RWPE1 (cell line): ENCODE data around the gene REXO4.

ENCODE experiments used
- CTCF ChIA-PET: fragments of 350-600 bp; sonication (Branson Sonifier 250); formaldehyde crosslinking; extraction: SDS; loops from one replicate; lab custom pipeline; 2021; lab: Yijun Ruan, JAX
- POLR2A ChIA-PET: fragments of 400-600 bp; formaldehyde crosslinking; extraction: SDS; loops from one replicate; lab custom pipeline; 2020; ENCODE audit warnings: antibody characterized with exemption; ENCODE audit not compliant: low non-redundant PET; lab: Yijun Ruan, JAX
- DNase-seq: peaks from one replicate; pipeline ENCODE4 v3.0.0; 2012; ENCODE audit warnings: low spot score
- H3K27ac ChIP-seq: fragments of 450-650 bp; 2 replicates; pipeline ENCODE4 v1.5.1; 2017
- TF ChIP-seq, protein P1 (sequence below): fragments of 450-650 bp; conservative IDR thresholded peaks from 2 replicates; pipeline ENCODE4 v1.5.1; 2017; ENCODE audit warnings: low read depth, mild to moderate bottlenecking

Gene REXO4

DNA sequence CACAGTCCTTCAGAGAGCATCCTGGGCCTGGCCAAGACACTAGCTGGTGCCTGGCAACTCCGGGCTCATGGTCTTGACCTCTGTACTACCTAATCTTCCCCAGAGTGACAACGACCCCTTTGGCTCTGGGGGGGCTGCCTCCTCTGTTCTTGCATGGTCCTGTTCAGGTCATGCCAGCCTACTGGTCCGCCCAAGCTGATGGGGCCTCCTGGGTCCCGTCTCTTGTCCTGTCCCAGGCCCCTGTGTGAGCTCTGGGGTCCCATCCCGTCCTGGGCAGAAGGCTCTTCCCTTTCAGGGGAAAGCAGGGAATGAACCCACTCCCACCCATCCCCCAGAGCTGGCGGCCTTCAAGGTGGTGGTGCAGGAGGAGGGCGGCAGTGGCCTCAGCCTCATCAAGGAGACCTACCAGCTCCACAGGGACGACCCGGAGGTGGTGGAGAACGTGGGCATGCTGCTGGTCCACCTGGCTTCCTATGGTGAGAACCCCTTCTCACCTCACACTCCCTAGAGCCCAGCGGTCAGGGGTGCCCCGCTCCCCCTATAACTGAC lies 13.3 kb downstream of the REXO4 start:
- DNase-seq, result no peak
- POLR2A ChIA-PET, result no interaction called here
- CTCF ChIA-PET, result interaction anchor here (0.7 to 2.0 kb wide), 13 partner anchors 9 to 219 kb away, joined by 3 to 11 read pairs (median 5); partner anchors contain the start of genes MED22, RPL7A, SURF1 and SURF2
- H3K27ac ChIP-seq, result no peak overlapping the region; the same call in 1 of the 2 replicates
- TF ChIP-seq, protein P1, sequence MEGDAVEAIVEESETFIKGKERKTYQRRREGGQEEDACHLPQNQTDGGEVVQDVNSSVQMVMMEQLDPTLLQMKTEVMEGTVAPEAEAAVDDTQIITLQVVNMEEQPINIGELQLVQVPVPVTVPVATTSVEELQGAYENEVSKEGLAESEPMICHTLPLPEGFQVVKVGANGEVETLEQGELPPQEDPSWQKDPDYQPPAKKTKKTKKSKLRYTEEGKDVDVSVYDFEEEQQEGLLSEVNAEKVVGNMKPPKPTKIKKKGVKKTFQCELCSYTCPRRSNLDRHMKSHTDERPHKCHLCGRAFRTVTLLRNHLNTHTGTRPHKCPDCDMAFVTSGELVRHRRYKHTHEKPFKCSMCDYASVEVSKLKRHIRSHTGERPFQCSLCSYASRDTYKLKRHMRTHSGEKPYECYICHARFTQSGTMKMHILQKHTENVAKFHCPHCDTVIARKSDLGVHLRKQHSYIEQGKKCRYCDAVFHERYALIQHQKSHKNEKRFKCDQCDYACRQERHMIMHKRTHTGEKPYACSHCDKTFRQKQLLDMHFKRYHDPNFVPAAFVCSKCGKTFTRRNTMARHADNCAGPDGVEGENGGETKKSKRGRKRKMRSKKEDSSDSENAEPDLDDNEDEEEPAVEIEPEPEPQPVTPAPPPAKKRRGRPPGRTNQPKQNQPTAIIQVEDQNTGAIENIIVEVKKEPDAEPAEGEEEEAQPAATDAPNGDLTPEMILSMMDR, result no peak

DNA sequence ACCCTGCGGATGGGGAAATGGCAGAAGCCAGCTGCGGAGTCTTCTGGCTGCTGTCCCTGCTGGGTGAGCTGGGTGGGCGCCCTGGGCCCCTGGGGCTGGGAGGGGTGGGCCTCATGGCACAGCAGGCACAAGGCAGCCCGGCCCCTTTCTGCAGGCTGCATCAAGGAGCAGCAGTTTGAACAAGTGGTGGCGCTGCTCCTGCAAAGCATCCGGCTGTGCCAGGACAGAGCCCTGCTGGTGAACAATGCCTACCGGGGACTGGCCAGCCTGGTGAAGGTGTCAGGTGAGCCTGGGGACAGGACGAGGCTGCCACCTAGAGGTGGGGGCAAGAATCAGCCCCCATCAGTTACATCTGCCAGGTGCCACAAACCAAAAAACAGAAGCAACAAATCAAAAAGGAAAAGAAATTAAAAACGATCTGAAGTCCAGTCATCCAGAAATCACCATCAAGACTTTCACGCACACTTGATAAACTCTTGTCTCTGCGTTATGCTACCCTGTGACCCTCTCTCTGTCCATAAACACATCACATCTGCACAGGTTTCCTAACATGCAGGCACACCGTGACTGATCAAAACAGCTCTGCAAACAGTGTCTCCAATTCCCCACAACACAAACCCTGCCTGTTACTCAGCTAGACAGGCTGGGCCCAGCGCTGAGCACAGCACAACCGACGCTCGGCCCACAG lies 13.9 kb downstream of the REXO4 start:
- TF ChIP-seq, protein P1, result peak; percentile 68
- ChIA-PET CTCF (interaction anchor here (0.7 to 2.0 kb wide), 12 partner anchors 10 to 218 kb away, joined by 3 to 11 read pairs (median 5); partner anchors contain the start of genes SURF1 and SURF2), POLR2A (no interaction called here)
- DNase-seq, result peak; percentile 75
- peak overlapping the region; percentile 30 for H3K27ac ChIP-seq

DNA sequence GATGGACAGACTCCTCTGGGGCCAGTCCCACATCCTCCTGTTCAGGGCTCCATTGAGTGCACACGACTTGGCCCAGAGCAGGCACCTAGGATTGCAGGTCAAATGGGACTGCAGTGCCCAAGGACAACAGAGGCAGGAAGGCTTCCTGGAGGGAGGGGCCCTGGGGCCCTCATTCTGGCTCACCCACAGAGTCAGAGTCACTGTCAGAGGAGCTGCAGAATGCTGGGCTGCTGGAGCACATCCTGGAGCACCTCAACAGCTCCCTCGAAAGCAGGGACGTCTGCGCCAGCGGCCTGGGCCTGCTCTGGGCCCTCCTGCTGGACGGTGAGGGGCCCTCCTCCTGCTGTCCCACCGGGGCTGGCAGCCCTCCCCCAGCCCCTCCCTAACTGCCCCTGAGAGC lies 15.1 kb downstream of the REXO4 start:
- H3K27ac ChIP-seq, result peak overlapping the region; percentile 30
- DNase-seq, result no peak
- POLR2A ChIA-PET, result no interaction called here
- TF ChIP-seq, protein P1, result no peak
- CTCF ChIA-PET, result interaction anchor here (1.5 kb wide), 1 partner anchor 56 kb away, joined by 6 read pairs; no protein-coding TSS in a partner anchor

DNA sequence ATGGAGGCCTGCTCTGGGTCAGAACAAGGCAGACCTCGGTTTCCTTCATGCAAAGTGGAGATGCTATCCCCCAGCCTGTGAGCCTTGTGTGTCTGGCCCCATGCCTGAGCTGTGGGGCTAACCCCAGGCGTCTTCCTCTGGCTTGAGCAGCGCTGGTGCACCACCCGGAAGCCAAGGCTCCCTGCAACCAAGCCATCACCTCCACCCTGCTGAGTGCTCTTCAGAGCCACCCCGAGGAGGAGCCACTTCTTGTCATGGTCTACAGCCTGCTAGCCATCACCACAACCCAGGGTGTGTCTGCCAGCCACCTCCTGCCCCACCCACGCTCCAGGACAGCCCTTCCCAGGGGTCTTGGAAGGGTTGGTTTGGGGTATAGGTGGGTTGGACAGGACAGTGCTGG lies 16.2 kb downstream of the REXO4 start:
- DNase-seq, result no peak
- POLR2A ChIA-PET, result no interaction called here
- TF ChIP-seq, protein P1, result no peak
- CTCF ChIA-PET, result interaction anchor here (1.5 kb wide), 1 partner anchor 55 kb away, joined by 6 read pairs; no protein-coding TSS in a partner anchor
- H3K27ac ChIP-seq, result no peak overlapping the region

DNA sequence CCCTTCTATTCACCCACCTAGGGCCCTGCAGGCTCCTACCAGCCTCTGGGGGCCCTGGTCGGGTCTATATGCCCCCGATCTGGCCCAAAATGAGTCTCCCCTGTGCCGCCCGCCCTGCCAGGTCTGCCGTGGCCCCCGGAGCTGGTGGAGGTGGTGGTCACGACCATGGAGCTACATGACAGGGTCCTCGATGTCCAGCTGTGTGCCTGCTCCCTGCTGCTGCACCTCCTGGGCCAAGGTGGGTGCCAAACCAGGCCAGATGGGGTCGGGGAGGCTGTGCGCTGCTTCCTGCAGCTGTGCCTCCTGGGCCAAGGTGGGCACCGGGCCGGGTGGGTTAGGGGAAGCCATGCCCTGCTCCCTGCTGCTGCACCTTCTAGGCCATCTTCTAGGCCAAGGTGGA lies 17.5 kb downstream of the REXO4 start:
- POLR2A ChIA-PET, result interaction anchor here (0.6 kb wide), 1 partner anchor 65 kb away, joined by 9 read pairs; no protein-coding TSS in a partner anchor
- CTCF ChIA-PET, result interaction anchor here (1.0 kb wide), 2 partner anchors 13 to 86 kb away, joined by 3 read pairs; no protein-coding TSS in a partner anchor
- no peak for DNase-seq
- no peak overlapping the region for H3K27ac ChIP-seq
- TF ChIP-seq, protein P1, result no peak

DNA sequence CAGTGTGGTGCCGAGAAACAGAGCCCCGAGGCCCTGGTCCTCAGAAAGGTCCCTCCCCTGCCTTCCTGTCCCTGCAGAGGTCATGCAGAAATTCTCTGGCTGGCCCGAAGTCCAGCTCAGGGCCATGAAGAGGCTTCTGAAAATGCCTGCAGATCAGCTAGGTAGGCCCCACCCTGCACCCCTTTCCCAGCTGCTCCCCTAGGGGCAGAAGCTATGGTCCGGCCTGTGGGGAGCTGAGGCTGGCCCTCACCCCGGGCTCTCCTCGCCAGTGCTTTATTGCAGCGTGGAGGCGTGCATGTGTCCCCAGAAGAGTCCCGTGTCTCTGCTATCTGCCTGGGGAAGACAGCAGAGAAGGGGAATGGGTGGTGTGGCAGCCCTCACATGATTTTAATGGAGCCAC lies 19.9 kb downstream of the REXO4 start:
- H3K27ac ChIP-seq, result no peak overlapping the region
- CTCF ChIA-PET, result interaction anchor here (0.6 to 1.1 kb wide), 3 partner anchors 20 to 93 kb away, joined by 3 to 4 read pairs (median 3); no protein-coding TSS in a partner anchor
- TF ChIP-seq, protein P1, result no peak
- POLR2A ChIA-PET, result no interaction called here
- DNase-seq, result no peak
